ENCODE data around the gene SPATC1L. TPM values are rescaled to one million over a fixed set of nuclear protein-coding genes. Genes with fewer than 3 reads are reported as not detected.
"Not testable (repeated sequence)": the region's sequence is repeated elsewhere in the genome, so short reads cannot be mapped to it uniquely, and the experiment has no call there.

The SPATC1L gene
- total RNA-seq, 1 donor from 2014 or later: 7.5 TPM

DNA sequence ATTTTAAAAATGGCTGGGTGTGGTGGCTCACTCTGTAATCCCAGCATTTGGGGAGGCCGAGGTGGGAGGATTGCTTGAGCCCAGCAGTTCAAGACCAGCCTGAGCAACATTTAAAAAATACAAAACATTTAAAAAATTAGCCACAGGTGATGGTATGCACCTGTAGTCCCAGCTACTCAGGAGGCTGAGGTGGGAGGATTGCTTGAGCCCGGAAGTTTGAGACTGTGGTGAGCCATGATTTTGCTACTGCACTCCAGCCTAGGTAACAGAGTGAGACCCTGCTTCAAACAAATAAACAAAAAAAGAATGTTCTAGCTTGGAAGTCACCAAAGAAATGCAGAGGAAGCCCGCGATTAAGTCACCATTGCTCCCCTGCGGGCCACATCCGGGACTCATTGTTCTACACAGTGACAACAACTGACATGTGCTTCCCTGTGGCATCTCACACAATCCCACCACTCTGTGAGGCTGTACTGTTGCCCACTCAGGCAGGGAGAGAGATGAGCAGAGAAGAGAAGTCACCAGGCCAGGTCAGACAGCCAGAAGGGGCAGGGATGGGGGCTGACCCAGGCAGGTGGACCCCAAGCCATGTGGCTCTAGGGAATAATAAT is 18.4 kb upstream of the SPATC1L start:
- intact Hi-C loops (cut with micrococcal nuclease): no loop called here

DNA sequence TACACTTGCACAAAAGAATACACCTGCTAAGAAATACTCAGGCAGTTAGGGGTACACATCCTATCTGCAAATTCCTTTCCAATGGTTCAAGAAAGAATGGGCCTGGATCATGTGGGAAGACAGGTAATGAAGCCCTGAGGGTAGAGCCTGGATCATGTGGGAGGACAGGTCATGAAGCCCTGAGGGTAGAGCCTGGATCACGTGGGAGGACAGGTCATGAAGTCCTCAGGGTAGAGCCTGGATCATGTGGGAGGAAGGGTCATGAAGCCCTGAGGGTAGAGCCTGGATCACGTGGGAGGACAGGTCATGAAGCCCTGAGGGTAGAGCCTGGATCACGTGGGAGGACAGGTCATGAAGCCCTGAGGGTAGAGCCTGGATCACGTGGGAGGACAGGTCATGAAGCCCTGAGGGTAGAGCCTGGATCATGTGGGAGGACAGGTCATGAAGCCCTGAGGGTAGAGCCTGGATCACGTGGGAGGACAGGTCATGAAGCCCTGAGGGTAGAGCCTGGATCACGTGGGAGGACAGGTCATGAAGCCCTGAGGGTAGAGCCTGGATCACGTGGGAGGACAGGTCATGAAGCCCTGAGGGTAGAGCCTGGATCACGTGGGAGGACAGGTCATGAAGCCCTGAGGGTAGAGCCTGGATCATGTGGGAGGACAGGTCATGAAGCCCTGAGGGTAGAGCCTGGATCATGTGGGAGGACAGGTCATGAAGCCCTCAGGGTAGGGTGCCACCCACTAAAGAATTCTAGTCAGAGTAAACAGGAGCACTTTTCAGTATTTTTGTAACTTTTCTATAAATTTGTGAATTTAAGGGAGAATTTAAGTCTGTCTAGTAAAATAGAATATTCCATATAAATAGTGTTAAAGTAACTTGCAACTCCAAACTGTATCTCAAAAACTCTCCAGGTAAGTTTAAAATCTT is 16.9 kb upstream of the SPATC1L start:
- intact Hi-C loops (cut with micrococcal nuclease): not testable (repeated sequence)

DNA sequence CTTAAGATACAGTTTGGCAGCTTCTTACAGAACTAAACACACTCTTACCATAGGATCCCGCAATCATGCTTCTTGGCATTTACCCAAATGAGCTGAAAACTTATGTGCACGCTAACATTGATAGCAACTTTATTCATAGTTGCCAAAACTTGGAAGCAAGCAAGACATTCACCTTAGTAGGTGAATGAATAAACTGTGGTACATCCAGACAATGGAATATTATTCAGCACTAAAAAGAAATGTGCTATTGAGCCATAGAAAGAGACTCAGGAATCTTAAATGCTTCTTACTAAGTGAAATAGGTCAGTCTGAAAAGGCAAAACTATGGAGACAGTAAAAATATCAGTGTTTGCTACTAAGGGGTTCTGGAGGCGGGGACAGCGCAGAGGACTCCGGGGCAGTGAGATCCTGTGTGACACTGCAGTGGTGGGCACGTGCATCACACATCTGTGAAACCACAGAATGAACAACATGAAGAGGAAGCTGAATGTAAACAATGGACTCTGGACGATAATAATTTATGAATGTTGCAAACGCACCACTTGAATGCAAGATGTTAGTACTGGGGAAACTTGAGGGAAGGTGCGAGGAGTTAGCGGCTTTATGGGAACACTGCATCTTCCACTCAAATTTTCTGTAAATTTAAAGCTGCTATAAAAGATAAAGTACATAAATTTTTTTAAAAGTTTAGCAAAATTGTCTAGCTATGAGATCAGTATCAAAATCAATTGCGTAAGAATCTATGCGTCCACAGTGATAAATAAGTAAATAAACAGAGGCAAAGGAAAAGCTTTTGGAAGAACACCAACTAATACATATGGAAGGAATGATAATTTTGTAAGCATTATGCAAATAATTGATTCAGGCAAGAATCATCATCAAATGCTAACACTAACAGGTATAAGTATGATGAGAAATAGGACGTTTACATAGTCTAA is 15.4 kb upstream of the SPATC1L start:
- intact Hi-C loops (cut with micrococcal nuclease): no loop called here

DNA sequence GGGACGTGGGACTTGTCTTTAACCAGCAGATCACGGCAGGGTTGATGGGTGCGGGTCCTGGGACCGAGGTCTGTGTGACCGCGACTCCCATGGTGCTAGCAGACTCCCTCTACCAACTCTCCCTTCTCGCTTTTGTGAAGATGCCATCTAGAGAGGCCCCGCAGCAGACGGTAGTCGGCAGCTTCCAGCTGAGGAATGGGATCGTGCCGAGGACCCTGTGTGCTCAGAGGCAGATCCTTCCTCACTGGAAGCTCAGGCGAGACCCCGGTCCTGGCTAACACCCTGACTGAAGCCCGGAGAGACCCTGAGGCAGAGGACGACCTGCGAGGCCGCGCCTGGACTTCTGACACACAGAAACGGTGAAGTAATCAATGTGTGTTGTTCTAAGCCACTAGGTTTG is 12.5 kb upstream of the SPATC1L start:
- intact Hi-C loops (cut with micrococcal nuclease): no loop called here

DNA sequence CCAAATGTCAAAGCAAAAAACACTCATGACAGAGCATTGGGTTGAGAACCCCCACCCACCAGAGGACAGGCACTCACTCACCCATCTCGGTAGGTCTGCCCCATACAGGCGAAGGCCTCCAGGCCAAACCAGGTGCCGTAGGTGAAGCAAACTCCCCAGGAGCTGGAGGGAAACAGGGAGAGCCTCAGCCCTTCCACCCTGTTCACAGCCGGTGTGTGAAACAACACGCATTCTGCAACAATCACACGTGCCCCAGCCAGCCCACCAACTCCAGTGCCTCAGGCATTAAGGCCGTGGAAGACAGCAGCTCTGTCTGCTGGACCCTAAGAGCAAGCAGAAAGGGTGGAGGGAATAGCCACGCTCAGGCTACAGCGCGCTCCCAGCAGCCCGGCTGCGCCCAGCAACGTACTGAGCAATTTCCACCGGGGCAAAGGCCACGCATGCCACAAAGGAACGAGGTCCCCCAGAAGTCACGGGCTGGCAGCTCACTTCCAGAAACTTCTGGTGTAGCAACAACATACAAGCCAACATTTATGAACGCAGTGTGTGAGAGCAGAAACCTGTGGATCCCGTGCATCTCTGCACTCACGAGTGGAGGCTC is 11.4 kb upstream of the SPATC1L start:
- intact Hi-C loops (cut with micrococcal nuclease): no loop called here

DNA sequence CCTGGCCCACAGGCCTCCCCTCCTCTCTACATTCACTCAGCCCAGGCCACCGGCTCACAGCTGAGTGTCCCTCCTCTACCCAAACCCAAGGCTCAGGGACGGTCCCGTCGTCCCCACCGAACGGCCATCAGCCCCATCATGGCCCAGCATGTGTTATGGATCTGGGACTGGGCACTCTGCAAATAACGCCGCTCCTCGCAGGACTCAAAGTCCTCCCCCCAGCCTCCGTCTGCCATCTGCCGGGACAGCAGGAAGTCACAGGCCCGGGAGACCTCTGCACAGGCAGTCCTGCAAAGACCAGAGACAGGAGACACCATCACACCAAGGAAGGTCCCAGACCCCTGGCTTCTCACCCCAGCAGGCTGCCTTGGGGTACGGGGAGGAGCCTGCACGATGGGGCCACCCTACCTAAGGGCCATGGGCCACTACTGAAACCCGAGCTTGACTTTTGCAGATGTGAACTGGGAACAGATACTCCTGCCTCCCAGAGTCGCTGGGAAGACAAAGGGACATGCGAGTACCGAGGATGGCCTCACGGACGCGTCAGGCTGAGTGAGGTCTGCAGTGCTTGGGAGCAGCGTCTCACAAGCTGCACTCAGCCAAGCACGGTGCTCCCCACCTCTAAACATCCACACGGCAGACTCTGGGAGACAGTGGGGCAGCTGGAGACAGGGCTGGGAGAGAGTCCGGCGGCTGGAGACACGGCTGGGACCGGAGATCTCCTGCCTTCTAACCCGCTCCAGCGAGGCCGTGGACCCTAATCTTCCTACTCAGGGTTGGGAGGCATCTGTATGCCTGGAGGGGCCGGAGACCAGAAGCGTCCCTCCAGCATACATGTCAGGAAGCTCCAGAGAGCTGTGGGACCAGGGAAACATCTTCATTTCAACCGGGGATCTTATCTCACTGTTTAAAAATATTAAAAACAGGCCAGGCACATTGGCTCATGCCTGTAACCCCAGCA is 10.4 kb upstream of the SPATC1L start:
- intact Hi-C loops (cut with micrococcal nuclease): no loop called here

DNA sequence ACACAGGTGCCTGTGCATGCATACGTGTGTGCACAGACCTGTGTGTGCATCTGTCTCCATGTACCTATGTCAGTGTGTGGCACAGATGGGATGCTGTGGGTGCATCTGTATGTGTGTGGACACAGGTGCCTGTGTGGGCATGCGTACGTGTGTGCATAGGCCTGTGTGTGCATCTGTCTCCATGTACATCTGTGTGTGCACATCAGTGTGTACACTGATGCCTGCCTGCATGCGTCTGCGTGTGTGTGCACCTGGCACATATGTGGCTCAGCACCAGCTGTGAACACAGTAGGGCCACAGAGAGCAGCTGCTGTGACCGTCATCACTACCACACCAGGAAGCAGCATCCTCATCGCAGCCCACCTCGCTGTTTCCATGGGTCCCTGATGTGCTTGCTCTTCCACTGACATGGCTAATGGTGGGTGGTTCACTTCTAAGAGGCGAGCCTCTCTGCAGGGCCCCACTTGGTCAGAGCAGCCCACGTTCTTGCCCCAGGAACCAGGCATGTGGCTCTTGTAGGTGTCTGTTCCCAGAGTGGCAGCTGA is 9.6 kb upstream of the SPATC1L start:
- intact Hi-C loops (cut with micrococcal nuclease): no loop called here

DNA sequence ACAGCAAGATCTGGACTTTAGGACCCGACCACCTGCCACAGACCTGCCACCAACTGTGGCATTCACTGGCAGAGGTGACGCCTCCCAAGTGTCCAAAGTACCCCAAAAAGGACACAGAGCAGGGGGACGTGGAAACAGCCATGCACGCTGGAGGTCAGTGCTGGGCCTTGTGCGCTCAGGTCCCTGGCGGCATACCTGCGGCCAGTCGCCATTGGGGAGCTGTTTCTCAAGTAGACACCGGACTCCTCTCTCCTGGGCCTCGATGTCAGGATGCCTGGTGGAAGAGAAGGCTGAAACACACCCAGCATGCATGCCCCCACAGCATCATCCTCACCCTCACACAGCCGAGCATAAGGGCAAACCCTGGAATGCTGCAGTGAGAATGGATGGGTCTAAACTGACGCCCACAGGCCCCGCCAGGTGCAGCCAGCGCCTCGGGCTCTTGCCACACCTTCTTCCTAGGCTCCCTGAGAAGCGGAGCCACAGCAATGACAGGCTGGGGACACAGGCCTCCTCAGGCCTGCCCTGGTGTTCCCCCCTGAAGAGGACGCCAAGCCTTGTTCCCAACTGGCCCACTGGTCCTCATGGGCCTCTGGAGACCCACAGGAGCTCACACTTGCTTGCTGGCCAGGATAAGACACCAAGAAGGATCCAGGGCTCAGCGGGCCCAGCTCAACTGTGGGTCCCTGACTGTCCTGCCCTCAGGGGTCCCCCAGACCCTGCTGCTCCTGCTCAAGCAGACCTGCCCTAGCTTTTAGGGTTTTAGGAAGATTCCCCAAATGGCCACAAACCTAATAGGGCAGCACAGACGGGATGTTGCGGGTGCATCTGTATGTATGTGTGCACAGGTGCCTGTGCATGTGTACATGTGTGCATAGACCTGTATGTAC is 7.7 kb upstream of the SPATC1L start:
- intact Hi-C loops (cut with micrococcal nuclease): no loop called here

DNA sequence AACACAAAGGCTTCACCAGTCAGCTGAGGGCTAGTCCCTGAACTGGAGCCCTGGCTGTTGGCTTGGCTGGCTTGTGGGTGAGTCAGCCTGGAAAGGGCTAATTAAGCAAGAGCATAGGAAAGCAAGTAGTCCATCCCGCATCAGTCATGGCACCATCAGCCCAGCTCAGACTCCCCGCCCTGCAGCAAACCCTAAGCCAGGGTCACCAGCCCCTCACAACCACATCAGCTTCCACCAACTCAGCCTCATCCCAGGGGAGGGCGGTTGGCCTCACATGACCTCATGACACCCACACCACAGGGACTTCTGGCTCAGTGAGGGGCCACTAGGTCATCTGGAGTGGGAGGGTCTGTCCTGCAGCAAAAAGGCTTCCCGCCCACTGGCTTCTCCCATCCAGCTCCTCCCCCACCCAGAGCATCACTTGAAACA is 7.0 kb upstream of the SPATC1L start:
- intact Hi-C loops (cut with micrococcal nuclease): no loop called here

DNA sequence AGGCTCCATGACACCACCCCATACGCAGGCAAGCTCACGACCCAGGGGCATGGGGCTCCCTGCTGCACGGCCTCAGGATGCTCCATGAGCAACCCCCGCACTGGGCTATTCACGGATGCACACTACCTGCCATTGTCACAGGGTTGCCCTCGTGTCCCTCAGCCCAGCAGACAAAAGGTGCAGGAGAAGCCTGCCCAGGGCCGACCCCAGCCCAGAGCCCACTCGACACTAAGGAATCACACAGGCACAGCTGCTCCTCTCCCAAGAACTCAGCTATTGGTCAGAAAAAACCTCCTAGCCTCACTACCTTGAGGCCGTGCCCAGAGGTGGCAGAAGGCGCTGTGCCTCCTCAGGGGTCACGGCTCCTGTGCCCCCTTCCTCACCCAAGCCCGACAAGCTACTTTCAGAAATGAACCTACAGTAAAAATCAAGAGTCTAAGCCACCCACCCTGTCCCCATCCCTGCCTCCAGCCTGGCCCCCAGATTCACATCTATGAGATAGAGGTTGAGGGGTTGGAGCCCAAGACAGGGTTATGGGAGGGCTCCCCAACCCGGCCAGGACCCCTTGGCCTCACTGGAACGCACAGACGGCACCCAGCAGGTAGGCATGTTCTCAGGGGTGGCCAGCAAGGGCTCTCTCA is 6.4 kb upstream of the SPATC1L start:
- intact Hi-C loops (cut with micrococcal nuclease): no loop called here

DNA sequence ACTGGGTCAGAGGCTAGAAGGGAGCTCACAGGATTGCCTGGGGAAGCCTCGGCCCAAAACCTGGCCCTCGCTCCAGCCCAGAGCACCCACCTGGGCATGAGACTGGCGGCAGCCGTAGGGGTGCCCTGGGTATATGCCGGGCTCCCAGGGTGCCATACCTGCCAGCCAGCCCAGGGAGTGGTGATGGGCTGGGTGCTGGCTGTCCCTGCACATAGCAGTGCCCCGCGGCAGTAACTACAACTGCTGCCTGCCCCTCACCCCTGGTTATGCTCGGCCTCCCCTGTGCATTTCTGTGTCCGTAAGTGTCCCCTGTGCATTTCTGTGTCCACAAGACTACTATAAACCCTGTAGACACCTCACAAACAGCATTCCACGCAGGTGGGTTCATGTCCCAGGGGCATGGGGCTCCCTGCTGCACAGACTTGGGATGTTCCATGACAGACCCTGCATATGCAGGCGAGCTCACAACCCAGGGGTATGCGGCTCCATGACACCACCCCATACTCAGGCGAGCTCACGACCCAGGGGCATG is 5.8 kb upstream of the SPATC1L start:
- intact Hi-C loops (cut with micrococcal nuclease): no loop called here

DNA sequence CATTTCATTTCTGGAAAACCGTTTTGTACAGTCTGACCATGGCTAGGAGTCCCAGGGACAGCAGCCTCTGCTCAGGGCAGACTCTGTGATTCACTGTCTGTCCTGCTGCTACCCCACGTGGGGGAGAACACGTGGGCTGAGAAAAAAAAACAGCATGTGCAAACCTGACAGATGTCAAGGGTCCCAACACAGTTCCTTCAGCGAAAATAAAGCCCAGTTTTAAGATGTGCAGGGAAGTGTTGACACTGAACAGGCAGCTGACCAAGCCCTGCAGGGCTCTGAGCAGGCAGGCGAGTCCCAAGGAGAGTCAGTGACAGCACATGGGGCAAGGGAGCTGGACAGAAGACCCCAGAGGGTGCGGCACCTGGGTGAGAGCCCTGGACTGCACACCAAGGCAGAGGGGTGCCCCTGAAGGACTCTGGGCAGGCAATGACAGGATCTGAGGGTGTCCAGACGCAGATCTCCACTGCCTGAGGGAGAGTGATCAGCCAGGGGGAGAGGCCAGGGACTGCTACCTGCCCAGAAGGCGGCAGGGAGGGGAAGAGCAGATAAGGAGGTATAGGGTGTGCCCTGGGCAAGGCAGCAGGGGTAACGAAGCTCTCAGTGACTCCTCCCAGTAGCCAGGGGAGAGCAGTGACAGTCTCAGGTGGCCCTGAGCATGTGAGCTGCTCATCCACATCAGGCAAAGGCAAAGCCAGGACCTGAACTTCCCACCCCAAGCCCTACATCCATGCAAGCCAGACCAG is 5.1 kb upstream of the SPATC1L start:
- intact Hi-C loops (cut with micrococcal nuclease): no loop called here

DNA sequence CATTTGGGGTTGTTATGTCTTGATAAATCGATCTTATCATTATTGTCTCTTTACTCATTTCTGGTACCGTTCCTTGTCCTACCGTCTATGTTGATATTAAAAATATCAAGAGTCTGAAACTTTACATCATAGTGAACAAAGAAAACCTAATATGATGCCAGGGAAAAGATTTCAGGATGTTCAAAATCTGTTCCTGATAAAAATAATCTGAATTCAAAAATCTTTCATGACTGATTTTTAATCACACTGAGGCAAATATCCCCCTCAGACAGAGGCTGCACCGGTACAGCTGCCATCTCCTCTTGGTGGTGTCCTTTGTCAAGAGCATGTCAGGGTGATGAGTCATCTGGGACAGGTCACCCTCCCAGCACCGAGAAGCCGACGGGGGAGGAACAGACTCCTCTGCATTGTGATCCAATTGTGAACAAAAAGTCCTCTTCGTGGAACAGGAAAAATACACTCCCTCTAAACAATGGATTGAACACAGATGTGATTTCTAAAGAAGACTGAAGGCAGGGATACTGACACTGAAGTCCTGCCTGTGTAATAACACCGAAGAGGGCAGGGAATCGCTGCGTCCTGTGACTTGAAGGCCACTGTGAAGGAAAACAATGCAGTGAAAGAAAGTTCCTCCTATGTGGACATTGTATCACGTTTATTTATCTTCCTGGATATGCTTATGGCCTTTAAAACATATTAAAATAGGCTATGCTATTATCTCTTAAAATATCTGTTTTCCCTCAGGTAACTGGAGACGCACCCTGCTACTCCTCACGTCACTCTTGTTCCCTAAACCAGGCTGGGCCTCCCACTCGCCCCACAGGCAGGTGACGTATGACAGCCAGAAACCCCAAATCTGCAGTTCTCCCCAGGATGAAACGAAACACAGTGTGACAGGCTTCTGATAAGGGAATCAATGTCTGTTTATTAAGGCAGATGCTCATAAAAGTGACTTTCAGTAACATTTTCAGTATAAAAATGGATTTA is 4.3 kb upstream of the SPATC1L start:
- intact Hi-C loops (cut with micrococcal nuclease): no loop called here

DNA sequence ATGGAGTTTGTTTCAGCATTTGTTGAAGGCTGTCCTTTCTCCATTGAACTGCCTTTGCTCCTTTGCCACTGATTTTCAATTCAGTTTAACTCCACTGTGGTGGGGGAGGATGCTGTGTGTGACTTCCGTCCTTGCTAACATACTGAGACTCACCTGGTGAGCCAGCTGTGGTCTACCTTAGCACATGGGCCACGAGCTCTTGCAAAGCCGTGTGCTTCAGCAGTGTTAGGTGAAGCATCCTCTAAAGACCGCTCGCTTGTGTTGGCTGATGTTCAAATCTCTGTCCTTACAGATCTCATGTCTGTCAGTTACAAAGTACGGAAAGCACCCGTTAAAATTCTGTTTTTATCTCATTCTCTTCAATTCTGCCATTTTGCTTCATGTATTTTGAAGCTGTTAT is 3.6 kb upstream of the SPATC1L start:
- intact Hi-C loops (cut with micrococcal nuclease): no loop called here

DNA sequence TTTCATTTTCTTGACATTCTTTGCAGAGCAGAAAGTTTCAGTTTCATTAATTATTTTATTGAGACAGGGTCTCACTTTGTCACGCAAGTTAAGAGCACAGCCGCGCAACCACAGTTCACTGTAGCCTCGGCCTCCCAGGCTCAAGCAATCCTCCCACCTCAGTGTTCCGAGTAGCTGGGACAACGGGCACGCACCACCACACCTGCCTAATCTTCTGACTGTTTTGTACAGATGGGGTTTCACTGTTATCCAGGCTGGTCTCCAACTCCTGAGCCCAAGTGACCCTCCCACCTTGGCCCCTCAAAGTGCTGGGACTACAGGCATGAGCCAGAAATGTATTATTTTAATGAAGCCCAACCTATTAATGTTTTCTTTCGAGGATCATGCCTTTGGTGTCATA is 3.0 kb upstream of the SPATC1L start:
- intact Hi-C loops (cut with micrococcal nuclease): no loop called here

DNA sequence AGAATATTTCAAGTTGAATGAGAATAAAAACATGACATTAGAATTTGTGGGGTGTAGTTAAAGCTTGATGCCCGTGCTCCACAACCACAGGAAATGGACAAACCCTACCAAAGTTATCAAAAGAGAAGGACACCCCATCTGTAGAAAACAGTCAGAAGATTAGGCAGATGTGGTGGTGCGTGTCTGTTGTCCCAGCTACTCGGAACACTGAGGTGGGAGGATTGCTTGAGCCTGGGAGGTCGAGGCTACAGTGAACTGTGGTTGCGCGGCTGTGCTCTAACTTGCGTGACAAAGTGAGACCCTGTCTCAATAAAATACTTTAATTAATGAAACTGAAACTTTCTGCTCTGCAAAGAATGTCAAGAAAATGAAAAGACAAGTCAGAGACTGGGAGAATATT is 1.5 kb upstream of the SPATC1L start:
- intact Hi-C loops (cut with micrococcal nuclease): loop anchor here (1.0 kb wide), 2 partner anchors 43 to 101 kb away; partner anchors contain the start of genes LSS and YBEY
